Stimulated activated CD8-positive, alpha-beta memory T cell treated with anti-CD3 and anti-CD28 coated beads, Interleukin-12 subunit alpha, Interleukin-12 subunit beta, amount 100 ng/mL, for 1 hour (primary cell): ENCODE results near the gene RASAL1.
"Not testable (repeated sequence)": the region's sequence is repeated elsewhere in the genome, so short reads cannot be mapped to it uniquely, and the experiment has no call there.

Source experiments
- DNase-seq: peaks from one replicate; pipeline ENCODE4 v3.0.0-alpha.2; 2020; ENCODE audit warnings: low read depth

RASAL1 gene

GRCh38 chr12:113118142-113118541, 17.4 kb downstream of the RASAL1 start:
- DNase-seq = no peak

- not testable (repeated sequence) for DNase-seq
Measured at GRCh38 chr12:113117684-113118083, 17.9 kb downstream of the RASAL1 start.

GRCh38 chr12:113116875-113117274, 18.7 kb downstream of the RASAL1 start:
- no peak for DNase-seq

GRCh38 chr12:113115455-113116126, 20.0 kb downstream of the RASAL1 start:
- DNase-seq = no peak

GRCh38 chr12:113114447-113115178, 20.9 kb downstream of the RASAL1 start:
- no peak for DNase-seq

- DNase-seq = no peak
Measured at GRCh38 chr12:113113397-113113796, 22.2 kb downstream of the RASAL1 start.

- no peak for DNase-seq
Measured at GRCh38 chr12:113112043-113112899, 23.3 kb downstream of the RASAL1 start.

- no peak for DNase-seq
Measured at GRCh38 chr12:113111247-113111646, 24.3 kb downstream of the RASAL1 start.

- DNase-seq = no peak
Measured at GRCh38 chr12:113109872-113110599, 25.5 kb downstream of the RASAL1 start.

GRCh38 chr12:113109360-113109759, 26.2 kb downstream of the RASAL1 start:
- DNase-seq = no peak

GRCh38 chr12:113108308-113108707, 27.3 kb downstream of the RASAL1 start:
- no peak for DNase-seq

GRCh38 chr12:113106361-113106760, 29.2 kb downstream of the RASAL1 start:
- DNase-seq = no peak

- no peak for DNase-seq
Measured at GRCh38 chr12:113105606-113106271, 29.8 kb downstream of the RASAL1 start.

GRCh38 chr12:113104953-113105510, 30.5 kb downstream of the RASAL1 start:
- no peak for DNase-seq

- DNase-seq = peak; percentile 20
Measured at GRCh38 chr12:113103756-113104450, 31.7 kb downstream of the RASAL1 start.

- no peak for DNase-seq
Measured at GRCh38 chr12:113102811-113103210, 32.8 kb downstream of the RASAL1 start.

- no peak for DNase-seq
Measured at GRCh38 chr12:113101751-113102150, 33.8 kb downstream of the RASAL1 start.

- no peak for DNase-seq
Measured at GRCh38 chr12:113099764-113100163, 35.8 kb downstream of the RASAL1 start.

GRCh38 chr12:113099364-113099763, 36.2 kb downstream of the RASAL1 start:
- no peak for DNase-seq

- peak; percentile 46 for DNase-seq
Measured at GRCh38 chr12:113098441-113099028, 37.0 kb downstream of the RASAL1 start.
